Keratinocyte (primary cell): Measurements from ENCODE around the gene NOL3. TPM values are rescaled to one million over a fixed set of nuclear protein-coding genes. Genes with fewer than 3 reads are reported as not detected.

Source experiments
- DNase-seq: peaks from one replicate; pipeline ENCODE4 v3.0.0-alpha.2; 2011; ENCODE audit warnings: low read depth, missing footprints, low spot score
- FAIRE-seq: peaks from 2 replicates; lab custom pipeline; 2011; peaks lifted over from hg19 to GRCh38; lab: Jason Lieb, UNC
- H2AFZ ChIP-seq: 2 replicates; pipeline ENCODE4 v1.6.0; 2012; ENCODE audit warnings: low read length, control low read depth, inconsistent platforms; ENCODE audit not compliant: control insufficient read depth
- H3K27ac ChIP-seq: 2 replicates; pipeline ENCODE4 v1.5.1; 2011; ENCODE audit warnings: low read length; ENCODE audit not compliant: control insufficient read depth, insufficient read depth
- H3K27me3 ChIP-seq: 3 replicates; pipeline ENCODE4 v1.6.0; 2011; ENCODE audit warnings: low read length; ENCODE audit not compliant: control insufficient read depth, insufficient read depth; ENCODE audit errors: extremely low read depth
- H3K36me3 ChIP-seq, 2 experiments: 2 replicates in 1 of 2; 3 replicates in 1 of 2; pipeline ENCODE4 v1.5.1; 2011; ENCODE audit warnings: low read length in 2 of 2, mild to moderate bottlenecking in 1 of 2; ENCODE audit not compliant: control insufficient read depth in 2 of 2, insufficient read depth in 2 of 2; ENCODE audit errors: extremely low read depth in 1 of 2
- H3K4me1 ChIP-seq: 3 replicates; pipeline ENCODE4 v1.5.1; 2011; ENCODE audit warnings: low read length; ENCODE audit not compliant: control insufficient read depth, insufficient read depth; ENCODE audit errors: extremely low read depth
- H3K4me2 ChIP-seq: 3 replicates; pipeline ENCODE4 v1.6.0; 2011; ENCODE audit warnings: low read depth, low read length; ENCODE audit not compliant: control insufficient read depth, insufficient read depth; ENCODE audit errors: extremely low read depth
- H3K4me3 ChIP-seq, 3 experiments: fragments of 200-600 bp in 1 of 3; sonication (generic) in 1 of 3; 2 replicates in 2 of 3; 3 replicates in 1 of 3; pipeline ENCODE4 v1.5.1; 2011 to 2016; ENCODE audit warnings: low read length in 3 of 3, mild to moderate bottlenecking in 3 of 3, control low read depth in 2 of 3, inconsistent platforms in 1 of 3, low read depth in 1 of 3, mixed read lengths in 1 of 3, mixed run types in 1 of 3, moderate library complexity in 1 of 3; ENCODE audit not compliant: control insufficient read depth in 2 of 3, insufficient read depth in 2 of 3; ENCODE audit errors: extremely low read depth in 1 of 3
- H3K79me2 ChIP-seq: 2 replicates; pipeline ENCODE4 v1.6.0; 2012; ENCODE audit warnings: low read length; ENCODE audit not compliant: control insufficient read depth, insufficient read depth
- H3K9ac ChIP-seq: 3 replicates; pipeline ENCODE4 v1.6.0; 2011; ENCODE audit warnings: low read length; ENCODE audit not compliant: control insufficient read depth, insufficient read depth; ENCODE audit errors: extremely low read depth
- H3K9me1 ChIP-seq: 3 replicates; pipeline ENCODE4 v1.6.0; 2011; ENCODE audit warnings: low read length; ENCODE audit not compliant: control insufficient read depth, insufficient read depth; ENCODE audit errors: extremely low read depth
- H3K9me3 ChIP-seq: 2 replicates; pipeline ENCODE4 v1.5.1; 2012; ENCODE audit warnings: low read depth, low read length; ENCODE audit not compliant: control insufficient read depth
- H4K20me1 ChIP-seq: 3 replicates; pipeline ENCODE4 v1.6.0; 2011; ENCODE audit warnings: low read length; ENCODE audit not compliant: control insufficient read depth, insufficient read depth; ENCODE audit errors: extremely low read depth
- EZH2 ChIP-seq: IDR thresholded peaks from one replicate; pipeline ENCODE4 v1.6.1; 2012; ENCODE audit warnings: inconsistent platforms, mild to moderate bottlenecking, low read length, moderate library complexity
- dilution Hi-C: fragments of 300-500 bp; cut with MboI; formaldehyde crosslinking; loops from one replicate; pipeline ENCODE4 v1.7.0; 2020; ENCODE audit warnings: low sequenced_read_pairs; ENCODE audit not compliant: extremely low pct_ligation_motif_present
- polyA plus RNA-seq, 5 experiments: library from polyadenylated mRNA; depleted of rRNA in 3 of 5; stranded (reverse) in 3 of 5; stranded (forward) in 1 of 5; unstranded in 1 of 5; fragments of >200 nt; gene quantifications; 1 replicate in 1 of 5; 2 replicates in 3 of 5; 3 replicates in 1 of 5; pipeline versions ENCODE4 v1.2.1 to v1.2.3, GENCODE V29; 2011 to 2012; ENCODE audit warnings: missing spikeins in 2 of 5, low read depth in 1 of 5, low replicate concordance in 1 of 5
- TF ChIP-seq, protein P1 (sequence below), 3 experiments: IDR thresholded peaks in 1 of 3; conservative IDR thresholded peaks in 1 of 3; optimal IDR thresholded peaks in 1 of 3; 2 replicates in 2 of 3; 3 replicates in 1 of 3; pipeline versions ENCODE3 to v1.5.1; 2011; ENCODE audit warnings: low read length in 3 of 3, mild to moderate bottlenecking in 3 of 3, moderate library complexity in 2 of 3, control low read depth in 1 of 3, inconsistent platforms in 1 of 3; ENCODE audit not compliant: insufficient read depth in 2 of 3; ENCODE audit errors: extremely low read depth in 1 of 3

Gene NOL3
- polyA plus RNA-seq, 1 donor (not counting 4 experiments of a cell fraction or from before 2014, with no cell fraction given): 16.8 TPM

DNA sequence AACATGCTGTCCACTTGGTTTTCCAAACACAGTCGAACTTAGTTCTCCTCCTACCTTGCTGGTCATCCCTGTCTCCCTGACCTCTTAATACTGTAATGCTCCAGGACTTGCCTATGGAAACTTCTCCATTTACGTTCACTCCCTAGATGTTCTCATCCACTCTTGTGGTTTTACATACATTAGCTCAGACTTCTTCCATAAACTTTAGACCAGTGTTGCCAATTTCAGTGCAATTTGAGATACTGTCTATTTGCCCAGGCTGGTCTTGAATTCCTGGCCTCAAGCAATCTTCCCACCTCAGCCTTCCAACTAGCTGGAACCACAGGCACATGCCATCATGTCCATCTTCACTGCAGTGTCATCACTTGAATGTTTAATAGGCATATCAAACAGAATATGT, 11.9 kb downstream of the NOL3 start:
- Histone ChIP-seq H3K27me3 (no peaks in the 10 kb centered on the region), H3K9me3 (no peaks in the 10 kb centered on the region), H3K4me3 (peak overlapping the region; percentile 81 to 86 (median 82)), H2AFZ (no peak overlapping the region), H3K9ac (no peak overlapping the region), H3K4me1 (peaks cover 44% of the 10 kb centered on the region), H3K36me3 (peaks cover 0 to 3% of the 10 kb centered on the region in 2 experiments), H3K4me2 (peak overlapping the region; percentile 73), H3K27ac (no peak overlapping the region), H3K9me1 (peaks cover 2% of the 10 kb centered on the region), H3K79me2 (peaks cover 7% of the 10 kb centered on the region), H4K20me1 (no peaks in the 10 kb centered on the region)
- FAIRE-seq (peak; percentile 34), DNase-seq (no peak)
- TF ChIP-seq, protein P1, sequence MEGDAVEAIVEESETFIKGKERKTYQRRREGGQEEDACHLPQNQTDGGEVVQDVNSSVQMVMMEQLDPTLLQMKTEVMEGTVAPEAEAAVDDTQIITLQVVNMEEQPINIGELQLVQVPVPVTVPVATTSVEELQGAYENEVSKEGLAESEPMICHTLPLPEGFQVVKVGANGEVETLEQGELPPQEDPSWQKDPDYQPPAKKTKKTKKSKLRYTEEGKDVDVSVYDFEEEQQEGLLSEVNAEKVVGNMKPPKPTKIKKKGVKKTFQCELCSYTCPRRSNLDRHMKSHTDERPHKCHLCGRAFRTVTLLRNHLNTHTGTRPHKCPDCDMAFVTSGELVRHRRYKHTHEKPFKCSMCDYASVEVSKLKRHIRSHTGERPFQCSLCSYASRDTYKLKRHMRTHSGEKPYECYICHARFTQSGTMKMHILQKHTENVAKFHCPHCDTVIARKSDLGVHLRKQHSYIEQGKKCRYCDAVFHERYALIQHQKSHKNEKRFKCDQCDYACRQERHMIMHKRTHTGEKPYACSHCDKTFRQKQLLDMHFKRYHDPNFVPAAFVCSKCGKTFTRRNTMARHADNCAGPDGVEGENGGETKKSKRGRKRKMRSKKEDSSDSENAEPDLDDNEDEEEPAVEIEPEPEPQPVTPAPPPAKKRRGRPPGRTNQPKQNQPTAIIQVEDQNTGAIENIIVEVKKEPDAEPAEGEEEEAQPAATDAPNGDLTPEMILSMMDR (optimal IDR thresholded peaks at IDR 0.05 in 1 of 3, IDR thresholded peaks at IDR 0.05 in 1 of 3, conservative IDR thresholded peaks at IDR 0.05 in 1 of 3; ENCODE audit: extremely low read depth in 1 of 3, insufficient read depth in 2 of 3, low read length in 3 of 3): no peak
- dilution Hi-C loops: no loop called here

DNA sequence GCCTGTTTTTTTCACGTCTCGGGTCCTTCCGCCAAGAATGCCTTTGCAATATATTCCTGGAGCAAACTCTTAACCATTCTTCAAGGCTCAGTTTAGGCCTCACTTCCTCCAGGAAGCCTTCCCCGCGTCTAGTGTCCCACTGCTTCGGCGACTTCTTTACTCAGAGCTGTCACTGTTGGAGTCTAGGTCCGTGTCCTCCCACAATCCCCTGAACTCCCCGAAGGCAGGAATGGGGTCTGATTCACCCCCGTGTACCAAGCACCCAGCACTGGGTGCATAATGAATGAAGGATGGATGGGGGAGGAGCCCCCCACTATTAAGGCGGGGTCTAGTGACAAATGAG, 12.9 kb downstream of the NOL3 start:
- dilution Hi-C loops: no loop called here
- no peaks in the 10 kb centered on the region for H4K20me1 ChIP-seq
- no peak for FAIRE-seq

More for the DNA sequence above, 12.9 kb downstream of the NOL3 start:
- peak overlapping the region; percentile 73 for H3K4me2 ChIP-seq
- H3K9me1 ChIP-seq: peaks cover 2% of the 10 kb centered on the region
- no peaks in the 10 kb centered on the region for H3K9me3 ChIP-seq
- H3K9ac ChIP-seq: peak overlapping the region; percentile 86
- no peaks in the 10 kb centered on the region for H3K27me3 ChIP-seq
- peak overlapping the region; percentile 0 for H2AFZ ChIP-seq
- peaks cover 7% of the 10 kb centered on the region for H3K79me2 ChIP-seq
- DNase-seq: peak; percentile 92
- H3K4me1 ChIP-seq: peaks cover 39% of the 10 kb centered on the region
- peak overlapping the region; percentile 81 to 86 (median 82) for H3K4me3 ChIP-seq
- H3K27ac ChIP-seq: peak overlapping the region; percentile 91
- TF ChIP-seq, protein P1 (optimal IDR thresholded peaks at IDR 0.05 in 1 of 3, IDR thresholded peaks at IDR 0.05 in 1 of 3, conservative IDR thresholded peaks at IDR 0.05 in 1 of 3; ENCODE audit: extremely low read depth in 1 of 3, insufficient read depth in 2 of 3, low read length in 3 of 3): no peak
- TF ChIP-seq EZH2: no peak
- H3K36me3 ChIP-seq: peaks cover 0 to 3% of the 10 kb centered on the region in 2 experiments
